GM18502 (cell line): ENCODE data around the gene NCLN.

Experiments used
- ATAC-seq: cut with Tn5 transposase; IDR thresholded peaks from one replicate; pipeline ENCODE4 v1.9.1; 2021; ENCODE audit warnings: mild to moderate bottlenecking; ENCODE audit not compliant: unreplicated experiment, poor library complexity

The NCLN gene

DNA sequence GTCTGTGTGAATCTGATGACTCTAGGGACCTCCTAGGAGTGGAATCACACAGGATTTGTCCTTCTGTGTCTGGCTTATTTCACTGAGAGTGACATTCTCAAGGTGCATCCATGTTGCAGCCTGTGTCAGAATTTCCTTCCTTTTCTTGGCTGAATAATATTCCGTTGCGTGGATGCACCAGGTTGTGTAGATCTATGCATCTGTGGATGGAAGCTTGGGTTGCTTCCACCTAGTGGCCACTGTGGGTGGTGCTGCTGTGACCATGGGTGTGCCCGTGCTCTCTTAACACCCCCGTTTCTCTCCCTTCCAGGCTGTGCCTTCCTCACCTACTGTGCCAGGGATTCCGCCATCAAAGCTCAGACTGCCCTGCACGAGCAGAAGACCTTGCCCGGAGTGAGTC lies 64.9 kb downstream of the NCLN start:
- ATAC-seq = no peak

DNA sequence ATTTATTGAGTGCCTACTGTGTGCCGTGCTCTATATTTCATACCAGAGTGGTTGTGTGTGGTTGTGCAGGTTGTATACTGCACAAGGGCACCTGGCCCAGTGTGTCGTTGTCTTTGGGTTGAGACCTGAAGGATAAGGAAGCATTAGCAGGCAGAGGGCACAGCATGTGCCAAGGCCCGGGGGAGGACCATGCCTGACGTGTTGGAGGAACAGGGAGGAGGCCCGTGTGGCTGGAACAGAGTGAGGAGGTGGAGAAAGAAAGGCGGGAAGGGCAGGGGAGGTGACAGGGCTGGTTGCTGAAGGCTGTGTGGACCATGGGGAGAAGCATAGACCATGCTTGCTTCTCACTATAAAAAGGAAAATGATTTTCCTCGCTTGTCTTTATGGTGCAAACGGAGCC lies 65.5 kb downstream of the NCLN start:
- ATAC-seq = no peak

DNA sequence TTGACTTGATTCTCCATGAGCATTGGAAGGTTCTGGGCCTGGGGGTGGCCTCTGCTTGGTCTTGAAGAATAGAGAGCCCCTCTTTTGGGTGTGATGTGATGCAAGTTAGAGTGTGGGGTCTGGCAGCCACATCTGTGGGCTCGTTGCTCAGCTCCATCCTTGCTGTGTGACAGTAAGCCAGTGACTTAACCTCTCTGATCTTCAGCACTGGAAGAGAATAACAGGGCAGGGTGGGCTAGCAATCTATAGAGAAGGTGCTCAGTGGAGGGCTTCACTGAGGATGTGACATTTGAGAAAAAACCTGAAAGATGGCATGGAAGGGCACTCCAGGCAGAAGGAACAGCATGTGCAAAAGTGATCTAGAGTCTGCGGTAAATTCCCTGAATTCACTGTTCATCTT lies 66.9 kb downstream of the NCLN start:
- no peak for ATAC-seq

DNA sequence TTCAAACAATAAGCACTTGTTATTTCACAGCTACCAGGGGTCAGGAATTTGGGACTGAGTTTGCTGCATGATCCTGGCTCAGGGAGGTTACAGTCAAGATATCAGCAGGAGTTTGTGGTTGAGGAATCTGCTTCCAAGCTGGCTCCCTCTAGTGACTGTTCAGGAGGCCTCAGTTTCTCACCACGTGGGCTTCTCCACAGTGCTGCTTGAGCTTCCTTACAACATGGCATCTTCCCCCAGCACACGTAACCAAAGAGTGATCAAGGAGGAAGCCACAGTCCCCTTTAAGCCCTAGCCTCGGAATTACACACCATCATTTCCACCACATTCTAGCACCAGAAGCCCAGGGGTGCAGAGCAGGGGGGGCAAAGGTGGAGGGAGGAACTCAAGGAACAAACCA lies 67.5 kb downstream of the NCLN start:
- ATAC-seq = no peak

DNA sequence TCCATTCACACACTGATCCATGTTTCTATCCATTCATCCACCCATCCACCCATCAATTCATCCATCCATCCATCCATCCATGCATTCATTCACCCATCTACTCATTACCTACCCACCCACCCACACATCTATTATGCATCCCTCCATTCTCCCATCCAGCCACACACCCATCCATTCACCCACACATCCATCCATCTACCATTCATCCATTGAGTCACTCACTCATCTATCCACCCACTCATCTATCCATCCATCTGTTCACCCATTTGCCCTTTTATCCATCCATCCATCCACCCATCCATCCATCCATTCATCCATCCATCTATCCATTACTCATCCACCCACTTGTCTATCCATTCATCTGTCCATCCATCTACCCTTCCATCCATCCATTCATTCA lies 68.8 kb downstream of the NCLN start:
- no peak for ATAC-seq

DNA sequence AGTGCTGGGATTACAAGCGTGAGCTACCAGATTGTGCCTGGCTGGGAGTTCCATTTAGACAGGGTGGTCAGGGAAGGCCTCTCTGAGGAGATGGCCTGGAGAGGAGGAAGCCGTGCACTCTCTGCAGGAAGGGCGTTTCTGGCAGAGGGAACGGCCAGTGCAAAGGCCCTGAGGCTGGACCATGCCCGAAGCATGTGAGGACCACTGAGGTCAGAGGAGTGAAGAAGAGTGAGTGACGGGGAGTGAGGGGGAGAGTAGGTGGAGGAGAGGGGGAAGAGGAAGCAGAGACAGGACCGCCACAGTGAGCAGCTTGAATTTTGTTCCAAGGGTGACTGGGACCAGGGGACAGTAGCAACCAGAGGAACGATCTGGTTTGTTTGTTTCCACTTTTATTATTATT lies 71.3 kb downstream of the NCLN start:
- no peak for ATAC-seq
